ENCODE results near the gene CACNA1H. TPM values are rescaled to one million over a fixed set of nuclear protein-coding genes. Genes with fewer than 3 reads are reported as not detected.

CACNA1H gene
- total and polyA plus RNA-seq, 7 experiments from 2014 or later = 0.31 to 8.8 (median 2.2) TPM

DNA sequence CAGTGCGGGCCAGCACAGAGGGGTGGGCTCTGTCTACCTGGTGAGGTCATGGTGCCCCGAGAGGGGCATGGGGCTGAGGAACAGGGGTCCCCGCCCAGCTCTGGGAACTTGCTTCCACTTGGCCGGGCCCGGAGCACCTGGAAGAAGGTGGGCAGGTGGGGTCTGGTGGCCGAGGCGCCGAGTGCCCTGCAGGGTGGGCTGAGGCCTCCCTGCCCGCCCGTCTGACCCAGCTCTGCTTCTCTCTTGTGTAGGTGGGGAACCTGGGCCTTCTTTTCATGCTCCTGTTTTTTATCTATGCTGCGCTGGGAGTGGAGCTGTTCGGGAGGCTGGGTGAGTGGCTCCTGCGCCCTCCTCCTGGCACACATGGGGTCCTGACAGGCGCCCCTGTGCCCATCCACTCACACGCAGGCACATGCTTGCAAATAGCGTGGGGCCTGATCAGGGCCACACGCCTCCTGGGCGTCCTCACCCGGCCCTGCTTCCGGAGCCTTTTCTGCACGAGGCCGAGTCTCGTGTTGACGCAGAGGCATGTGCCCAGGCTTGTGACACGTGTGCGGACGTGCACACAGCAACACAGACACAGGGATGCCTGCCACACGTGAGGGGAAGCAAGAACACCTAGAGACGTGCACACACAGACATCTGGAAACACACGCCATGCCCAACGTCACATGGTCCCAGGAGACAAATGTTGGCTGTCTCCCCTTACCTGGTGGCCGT, 63.9 kb downstream of the CACNA1H start:
- no peaks in the 10 kb centered on the region for H3K9me3 Mint-ChIP-seq
- no peak overlapping the region for H3K4me3 Mint-ChIP-seq
- H3K4me1 Mint-ChIP-seq = peaks cover 0 to 2% (median 0%) of the 10 kb centered on the region in 7 donors
- H3K27me3 Mint-ChIP-seq = no peaks in the 10 kb centered on the region
- Histone ChIP-seq H3K27ac (ENCODE audit: low read depth, low read length) (no peak overlapping the region), H3K4me1 (ENCODE audit: control insufficient read depth in 2 of 2, insufficient read depth in 2 of 2, low read length in 2 of 2) (no peaks in the 10 kb centered on the region), H3K9me3 (ENCODE audit: control insufficient read depth in 2 of 3, low read length in 3 of 3) (no peaks in the 10 kb centered on the region), H3K36me3 (ENCODE audit: control insufficient read depth in 2 of 3, insufficient read depth in 3 of 3, low read length in 3 of 3) (no peaks in the 10 kb centered on the region), H3K4me3 (ENCODE audit: low read length) (no peak overlapping the region), H3K27me3 (ENCODE audit: control insufficient read depth in 2 of 2, insufficient read depth in 2 of 2, low read length in 2 of 2) (no peaks in the 10 kb centered on the region)
- POLR2A ChIA-PET = no interaction called here
- CTCF ChIA-PET = no interaction called here
- no peaks in the 10 kb centered on the region for H3K36me3 Mint-ChIP-seq
- intact Hi-C loops (cut with micrococcal nuclease) = no loop called here
- H3K27ac Mint-ChIP-seq = no peak overlapping the region
- no peak for DNase-seq
- ATAC-seq = no peak

DNA sequence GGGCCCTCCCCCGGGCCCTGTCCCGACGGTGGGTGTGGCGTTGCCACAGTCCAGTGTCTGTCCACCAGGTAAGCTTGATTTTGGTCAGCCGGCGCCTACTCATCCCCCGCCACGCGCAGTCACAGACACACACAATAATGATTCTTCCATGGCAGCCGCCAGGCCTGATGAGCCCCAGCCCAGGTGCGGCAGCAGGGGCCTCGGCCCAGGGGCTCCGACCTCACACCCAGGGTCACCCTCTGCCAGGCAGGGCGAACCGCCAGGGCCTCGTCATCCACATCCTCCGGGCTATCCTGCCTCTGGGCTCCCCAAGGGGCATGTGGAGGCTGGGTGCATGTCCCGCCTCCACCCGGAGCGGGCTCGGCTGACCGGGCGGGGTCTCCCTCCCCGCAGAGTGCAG, 64.6 kb downstream of the CACNA1H start:
- peaks cover 0 to 2% (median 0%) of the 10 kb centered on the region in 7 donors for H3K4me1 Mint-ChIP-seq
- Histone ChIP-seq H3K4me3 (ENCODE audit: low read length) (no peak overlapping the region), H3K4me1 (ENCODE audit: control insufficient read depth in 2 of 2, insufficient read depth in 2 of 2, low read length in 2 of 2) (no peaks in the 10 kb centered on the region), H3K36me3 (ENCODE audit: control insufficient read depth in 2 of 3, insufficient read depth in 3 of 3, low read length in 3 of 3) (no peaks in the 10 kb centered on the region), H3K27ac (ENCODE audit: low read depth, low read length) (no peak overlapping the region), H3K9me3 (ENCODE audit: control insufficient read depth in 2 of 3, low read length in 3 of 3) (no peaks in the 10 kb centered on the region), H3K27me3 (ENCODE audit: control insufficient read depth in 2 of 2, insufficient read depth in 2 of 2, low read length in 2 of 2) (no peaks in the 10 kb centered on the region)
- H3K36me3 Mint-ChIP-seq = no peaks in the 10 kb centered on the region
- POLR2A ChIA-PET = no interaction called here
- no peaks in the 10 kb centered on the region for H3K27me3 Mint-ChIP-seq
- ATAC-seq (no peak), DNase-seq (no peak)
- no peak overlapping the region for H3K4me3 Mint-ChIP-seq
- intact Hi-C loops (cut with micrococcal nuclease) = no loop called here
- no peak overlapping the region for H3K27ac Mint-ChIP-seq
- CTCF ChIA-PET = no interaction called here
- H3K9me3 Mint-ChIP-seq = no peaks in the 10 kb centered on the region

DNA sequence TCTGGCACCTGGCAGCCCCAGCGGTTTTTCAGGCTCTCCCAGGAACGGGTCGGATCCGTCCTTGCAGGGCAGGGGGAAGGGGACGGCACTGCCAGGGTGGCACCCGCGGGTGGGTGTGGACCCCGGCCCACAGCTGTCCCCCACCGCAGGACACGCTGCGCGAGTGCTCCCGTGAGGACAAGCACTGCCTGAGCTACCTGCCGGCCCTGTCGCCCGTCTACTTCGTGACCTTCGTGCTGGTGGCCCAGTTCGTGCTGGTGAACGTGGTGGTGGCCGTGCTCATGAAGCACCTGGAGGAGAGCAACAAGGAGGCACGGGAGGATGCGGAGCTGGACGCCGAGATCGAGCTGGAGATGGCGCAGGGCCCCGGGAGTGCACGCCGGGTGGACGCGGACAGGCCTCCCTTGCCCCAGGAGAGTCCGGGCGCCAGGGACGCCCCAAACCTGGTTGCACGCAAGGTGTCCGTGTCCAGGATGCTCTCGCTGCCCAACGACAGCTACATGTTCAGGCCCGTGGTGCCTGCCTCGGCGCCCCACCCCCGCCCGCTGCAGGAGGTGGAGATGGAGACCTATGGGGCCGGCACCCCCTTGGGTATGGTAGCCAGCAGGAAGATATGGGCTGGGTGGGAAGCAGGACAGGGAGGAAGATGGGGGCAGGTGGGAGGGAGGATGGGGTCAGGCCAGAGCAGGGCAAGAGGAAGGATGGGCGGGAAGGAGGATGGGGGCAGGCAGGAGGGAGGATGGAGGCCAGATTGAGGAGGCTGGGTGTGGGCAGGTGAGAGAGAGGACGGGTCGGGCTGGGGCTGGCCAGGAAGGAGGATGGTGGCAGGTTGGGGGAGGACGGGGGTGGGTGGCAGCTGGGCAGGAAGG, 65.4 kb downstream of the CACNA1H start:
- H3K9me3 Mint-ChIP-seq = no peaks in the 10 kb centered on the region
- POLR2A ChIA-PET = no interaction called here
- intact Hi-C loops (cut with micrococcal nuclease) = no loop called here
- Histone ChIP-seq H3K4me3 (ENCODE audit: low read length) (no peak overlapping the region), H3K4me1 (ENCODE audit: control insufficient read depth in 2 of 2, insufficient read depth in 2 of 2, low read length in 2 of 2) (no peaks in the 10 kb centered on the region), H3K27ac (ENCODE audit: low read depth, low read length) (no peak overlapping the region), H3K36me3 (ENCODE audit: control insufficient read depth in 2 of 3, insufficient read depth in 3 of 3, low read length in 3 of 3) (no peaks in the 10 kb centered on the region), H3K9me3 (ENCODE audit: control insufficient read depth in 2 of 3, low read length in 3 of 3) (no peaks in the 10 kb centered on the region), H3K27me3 (ENCODE audit: control insufficient read depth in 2 of 2, insufficient read depth in 2 of 2, low read length in 2 of 2) (no peaks in the 10 kb centered on the region)
- no peaks in the 10 kb centered on the region for H3K27me3 Mint-ChIP-seq
- ATAC-seq = no peak
- H3K27ac Mint-ChIP-seq = no peak overlapping the region
- peaks cover 0 to 2% (median 0%) of the 10 kb centered on the region in 7 donors for H3K4me1 Mint-ChIP-seq
- DNase-seq = no peak
- no peak overlapping the region for H3K4me3 Mint-ChIP-seq
- CTCF ChIA-PET = no interaction called here
- no peaks in the 10 kb centered on the region for H3K36me3 Mint-ChIP-seq

DNA sequence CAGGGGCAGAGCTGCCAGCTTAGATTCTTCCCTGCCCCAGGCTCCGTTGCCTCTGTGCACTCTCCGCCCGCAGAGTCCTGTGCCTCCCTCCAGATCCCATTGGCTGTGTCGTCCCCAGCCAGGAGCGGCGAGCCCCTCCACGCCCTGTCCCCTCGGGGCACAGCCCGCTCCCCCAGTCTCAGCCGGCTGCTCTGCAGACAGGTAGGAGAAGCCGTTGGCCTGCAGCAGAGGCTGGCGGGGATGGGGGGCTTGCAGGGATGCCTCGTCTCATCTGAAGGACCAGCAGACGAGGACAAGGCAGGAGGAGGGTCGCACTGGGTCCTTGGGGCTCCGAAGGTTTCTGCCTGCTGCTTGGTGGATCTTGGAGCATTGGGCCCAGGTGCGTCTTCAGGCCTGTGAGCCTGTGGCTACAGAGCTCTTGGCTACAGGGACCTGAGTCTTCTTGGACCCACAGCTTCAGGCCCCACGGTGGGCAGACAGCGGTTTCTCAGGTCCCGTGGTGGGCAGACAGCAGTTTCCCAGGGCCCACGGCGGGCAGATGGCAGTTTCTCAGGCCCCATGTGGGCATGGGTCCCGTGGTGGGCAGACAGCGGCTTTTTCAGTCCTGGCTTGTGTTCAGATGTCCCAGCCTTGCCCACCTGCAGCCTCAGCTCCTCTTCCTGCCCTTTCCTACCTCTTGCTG, 66.2 kb downstream of the CACNA1H start:
- Histone ChIP-seq H3K27ac (ENCODE audit: low read depth, low read length) (no peak overlapping the region), H3K27me3 (ENCODE audit: control insufficient read depth in 2 of 2, insufficient read depth in 2 of 2, low read length in 2 of 2) (no peaks in the 10 kb centered on the region), H3K4me1 (ENCODE audit: control insufficient read depth in 2 of 2, insufficient read depth in 2 of 2, low read length in 2 of 2) (no peaks in the 10 kb centered on the region), H3K9me3 (ENCODE audit: control insufficient read depth in 2 of 3, low read length in 3 of 3) (no peaks in the 10 kb centered on the region), H3K4me3 (ENCODE audit: low read length) (no peak overlapping the region), H3K36me3 (ENCODE audit: control insufficient read depth in 2 of 3, insufficient read depth in 3 of 3, low read length in 3 of 3) (no peaks in the 10 kb centered on the region)
- CTCF ChIA-PET = no interaction called here
- H3K27me3 Mint-ChIP-seq = no peaks in the 10 kb centered on the region
- peaks cover 0 to 2% (median 0%) of the 10 kb centered on the region in 7 donors for H3K4me1 Mint-ChIP-seq
- no peaks in the 10 kb centered on the region for H3K36me3 Mint-ChIP-seq
- DNase-seq (no peak), ATAC-seq (no peak)
- no peaks in the 10 kb centered on the region for H3K9me3 Mint-ChIP-seq
- POLR2A ChIA-PET = no interaction called here
- intact Hi-C loops (cut with micrococcal nuclease) = no loop called here
- no peak overlapping the region for H3K27ac Mint-ChIP-seq
- no peak overlapping the region for H3K4me3 Mint-ChIP-seq

DNA sequence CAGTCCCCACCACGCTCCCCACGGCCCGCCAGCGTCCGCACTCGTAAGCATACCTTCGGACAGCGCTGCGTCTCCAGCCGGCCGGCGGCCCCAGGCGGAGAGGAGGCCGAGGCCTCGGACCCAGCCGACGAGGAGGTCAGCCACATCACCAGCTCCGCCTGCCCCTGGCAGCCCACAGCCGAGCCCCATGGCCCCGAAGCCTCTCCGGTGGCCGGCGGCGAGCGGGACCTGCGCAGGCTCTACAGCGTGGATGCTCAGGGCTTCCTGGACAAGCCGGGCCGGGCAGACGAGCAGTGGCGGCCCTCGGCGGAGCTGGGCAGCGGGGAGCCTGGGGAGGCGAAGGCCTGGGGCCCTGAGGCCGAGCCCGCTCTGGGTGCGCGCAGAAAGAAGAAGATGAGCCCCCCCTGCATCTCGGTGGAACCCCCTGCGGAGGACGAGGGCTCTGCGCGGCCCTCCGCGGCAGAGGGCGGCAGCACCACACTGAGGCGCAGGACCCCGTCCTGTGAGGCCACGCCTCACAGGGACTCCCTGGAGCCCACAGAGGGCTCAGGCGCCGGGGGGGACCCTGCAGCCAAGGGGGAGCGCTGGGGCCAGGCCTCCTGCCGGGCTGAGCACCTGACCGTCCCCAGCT, 67.3 kb downstream of the CACNA1H start:
- no peak overlapping the region for H3K27ac ChIP-seq (ENCODE audit: low read depth, low read length)
- no peaks in the 10 kb centered on the region for H3K36me3 ChIP-seq (ENCODE audit: control insufficient read depth in 2 of 3, insufficient read depth in 3 of 3, low read length in 3 of 3)
- H3K4me1 Mint-ChIP-seq = peaks cover 0 to 2% (median 0%) of the 10 kb centered on the region in 7 donors
- ChIA-PET CTCF (no interaction called here), POLR2A (no interaction called here)
- no peaks in the 10 kb centered on the region for H3K27me3 ChIP-seq (ENCODE audit: control insufficient read depth in 2 of 2, insufficient read depth in 2 of 2, low read length in 2 of 2)
- intact Hi-C loops (cut with micrococcal nuclease) = no loop called here
- H3K4me3 Mint-ChIP-seq = no peak overlapping the region
- H3K4me3 ChIP-seq (ENCODE audit: low read length) = no peak overlapping the region
- no peaks in the 10 kb centered on the region for H3K4me1 ChIP-seq (ENCODE audit: control insufficient read depth in 2 of 2, insufficient read depth in 2 of 2, low read length in 2 of 2)
- no peaks in the 10 kb centered on the region for H3K9me3 ChIP-seq (ENCODE audit: control insufficient read depth in 2 of 3, low read length in 3 of 3)
- no peaks in the 10 kb centered on the region for H3K36me3 Mint-ChIP-seq
- H3K27ac Mint-ChIP-seq = no peak overlapping the region
- DNase-seq (no peak), ATAC-seq (no peak)
- no peaks in the 10 kb centered on the region for H3K9me3 Mint-ChIP-seq
- H3K27me3 Mint-ChIP-seq = no peaks in the 10 kb centered on the region

DNA sequence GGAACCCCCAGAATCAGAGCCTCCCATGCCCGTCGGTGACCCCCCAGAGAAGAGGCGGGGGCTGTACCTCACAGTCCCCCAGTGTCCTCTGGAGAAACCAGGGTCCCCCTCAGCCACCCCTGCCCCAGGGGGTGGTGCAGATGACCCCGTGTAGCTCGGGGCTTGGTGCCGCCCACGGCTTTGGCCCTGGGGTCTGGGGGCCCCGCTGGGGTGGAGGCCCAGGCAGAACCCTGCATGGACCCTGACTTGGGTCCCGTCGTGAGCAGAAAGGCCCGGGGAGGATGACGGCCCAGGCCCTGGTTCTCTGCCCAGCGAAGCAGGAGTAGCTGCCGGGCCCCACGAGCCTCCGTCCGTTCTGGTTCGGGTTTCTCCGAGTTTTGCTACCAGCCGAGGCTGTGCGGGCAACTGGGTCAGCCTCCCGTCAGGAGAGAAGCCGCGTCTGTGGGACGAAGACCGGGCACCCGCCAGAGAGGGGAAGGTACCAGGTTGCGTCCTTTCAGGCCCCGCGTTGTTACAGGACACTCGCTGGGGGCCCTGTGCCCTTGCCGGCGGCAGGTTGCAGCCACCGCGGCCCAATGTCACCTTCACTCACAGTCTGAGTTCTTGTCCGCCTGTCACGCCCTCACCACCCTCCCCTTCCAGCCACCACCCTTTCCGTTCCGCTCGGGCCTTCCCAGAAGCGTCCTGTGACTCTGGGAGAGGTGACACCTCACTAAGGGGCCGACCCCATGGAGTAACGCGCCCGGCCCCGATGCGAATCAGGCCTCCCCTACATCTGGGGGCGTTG, 68.1 kb downstream of the CACNA1H start:
- Histone ChIP-seq H3K4me1 (ENCODE audit: control insufficient read depth in 2 of 2, insufficient read depth in 2 of 2, low read length in 2 of 2) (no peaks in the 10 kb centered on the region), H3K4me3 (ENCODE audit: low read length) (no peak overlapping the region), H3K36me3 (ENCODE audit: control insufficient read depth in 2 of 3, insufficient read depth in 3 of 3, low read length in 3 of 3) (no peaks in the 10 kb centered on the region), H3K27ac (ENCODE audit: low read depth, low read length) (no peak overlapping the region), H3K27me3 (ENCODE audit: control insufficient read depth in 2 of 2, insufficient read depth in 2 of 2, low read length in 2 of 2) (no peaks in the 10 kb centered on the region), H3K9me3 (ENCODE audit: control insufficient read depth in 2 of 3, low read length in 3 of 3) (no peaks in the 10 kb centered on the region)
- H3K36me3 Mint-ChIP-seq = no peaks in the 10 kb centered on the region
- POLR2A ChIA-PET = no interaction called here
- H3K4me3 Mint-ChIP-seq = no peak overlapping the region
- intact Hi-C loops (cut with micrococcal nuclease) = no loop called here
- no peaks in the 10 kb centered on the region for H3K9me3 Mint-ChIP-seq
- H3K27me3 Mint-ChIP-seq = no peaks in the 10 kb centered on the region
- CTCF ChIA-PET = no interaction called here
- DNase-seq (no peak), ATAC-seq (no peak)
- H3K4me1 Mint-ChIP-seq = peaks cover 0 to 1% (median 0%) of the 10 kb centered on the region in 7 donors
- no peak overlapping the region for H3K27ac Mint-ChIP-seq

All from naive thymus-derived CD4-positive, alpha-beta T cell (primary cell).